ENCODE results near the gene ITLN2.
"Not testable (repeated sequence)": the region's sequence is repeated elsewhere in the genome, so short reads cannot be mapped to it uniquely, and the experiment has no call there.

The ITLN2 gene

DNA sequence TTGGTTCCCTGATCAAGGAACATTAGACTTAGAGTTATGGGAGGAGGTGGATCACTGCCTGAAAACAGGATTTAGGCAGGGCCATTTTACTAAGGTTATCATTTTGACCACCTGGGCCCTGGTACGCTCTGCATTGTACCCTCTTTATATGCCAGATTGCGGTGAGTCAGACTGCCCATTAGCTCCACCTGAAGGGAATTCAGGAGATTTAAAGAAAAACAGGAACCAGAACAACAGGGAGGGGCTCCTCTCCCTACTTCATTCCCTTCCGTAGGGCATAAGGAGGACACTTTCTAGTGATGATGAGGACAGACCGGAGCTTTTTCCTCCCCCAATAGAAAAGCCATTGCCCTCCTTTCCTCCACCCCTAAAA lies 49.0 kb downstream of the ITLN2 start:
- no peak for DNase-seq (ENCODE audit: low read depth, low spot score)

DNA sequence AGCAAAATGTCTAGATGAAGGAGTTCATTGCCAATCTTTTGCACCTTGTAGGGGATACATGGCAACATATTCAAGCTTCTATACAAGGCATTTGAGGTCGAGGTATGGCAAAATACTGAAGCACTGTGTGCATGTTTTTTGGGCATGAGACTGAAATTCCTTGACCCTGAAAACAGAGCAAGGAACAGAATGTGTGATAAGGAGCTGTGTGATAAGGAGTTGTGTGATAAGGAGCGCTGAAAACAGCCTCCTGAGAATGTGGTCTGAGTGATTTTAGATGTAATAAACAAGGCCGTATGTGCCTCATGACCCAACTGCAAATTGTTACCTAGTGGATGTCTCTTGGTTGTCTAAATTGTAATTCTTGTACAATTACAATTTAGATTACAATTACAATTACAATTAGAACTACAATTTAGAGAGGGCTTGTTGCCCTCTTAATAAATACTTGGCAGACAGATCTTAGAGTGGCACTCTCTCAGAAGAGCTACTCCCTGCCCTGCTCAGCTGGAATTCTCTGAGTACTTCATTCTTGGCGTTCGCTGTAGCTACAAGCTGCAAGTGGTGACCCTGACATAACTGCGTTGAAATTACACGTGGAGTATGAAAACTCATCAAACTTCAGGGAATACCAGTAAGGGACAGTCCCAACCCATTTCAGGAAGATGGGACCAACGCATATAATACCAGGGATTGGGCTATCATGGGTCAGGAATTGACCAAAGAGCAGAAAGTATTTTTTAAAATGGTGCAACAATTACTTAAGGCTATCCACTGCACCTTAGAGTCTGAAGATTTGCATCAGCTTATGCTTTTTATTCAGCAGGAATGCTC lies 49.6 kb downstream of the ITLN2 start:
- no peak for DNase-seq (ENCODE audit: low read depth, low spot score)

DNA sequence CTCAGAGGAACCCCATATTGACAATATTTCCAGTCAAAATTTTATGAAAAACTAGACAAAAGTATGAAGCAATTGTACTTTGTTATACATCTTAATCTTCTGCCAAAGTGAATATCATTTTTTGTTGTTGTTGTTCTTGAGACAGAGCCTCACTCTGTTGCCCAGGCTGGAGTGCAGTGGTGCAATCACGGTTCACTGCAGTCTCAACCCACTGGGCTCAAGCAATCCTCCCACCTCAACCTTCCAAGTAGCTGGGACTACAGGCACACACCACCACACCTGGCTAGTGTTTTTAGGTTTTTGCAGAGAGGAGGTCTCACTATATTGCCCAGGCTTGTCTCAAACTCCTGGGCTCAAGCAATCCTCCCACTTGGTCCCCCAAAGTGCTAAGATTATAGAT lies 52.4 kb downstream of the ITLN2 start:
- DNase-seq (ENCODE audit: low read depth, low spot score): not testable (repeated sequence)

DNA sequence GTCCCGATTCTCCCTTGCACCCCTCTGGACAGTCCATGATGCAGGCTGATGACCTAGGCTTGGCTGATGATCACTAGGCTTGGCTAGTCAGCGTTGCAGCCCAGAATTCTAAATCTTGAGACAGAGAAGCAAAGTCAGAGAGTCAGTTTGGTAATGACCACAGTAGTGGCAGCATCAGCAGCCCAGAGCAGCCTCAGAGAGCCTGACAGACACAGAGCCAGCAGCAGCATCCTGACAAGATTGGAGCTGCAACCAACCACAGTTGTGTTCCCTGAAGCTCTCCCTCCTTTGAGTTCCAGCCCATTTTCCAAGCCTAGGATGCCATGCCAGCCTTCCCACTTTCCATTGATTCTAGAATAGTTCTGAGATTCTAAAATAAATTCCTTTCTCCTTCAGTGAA lies 52.8 kb downstream of the ITLN2 start:
- no peak for DNase-seq (ENCODE audit: low read depth, low spot score)

DNA sequence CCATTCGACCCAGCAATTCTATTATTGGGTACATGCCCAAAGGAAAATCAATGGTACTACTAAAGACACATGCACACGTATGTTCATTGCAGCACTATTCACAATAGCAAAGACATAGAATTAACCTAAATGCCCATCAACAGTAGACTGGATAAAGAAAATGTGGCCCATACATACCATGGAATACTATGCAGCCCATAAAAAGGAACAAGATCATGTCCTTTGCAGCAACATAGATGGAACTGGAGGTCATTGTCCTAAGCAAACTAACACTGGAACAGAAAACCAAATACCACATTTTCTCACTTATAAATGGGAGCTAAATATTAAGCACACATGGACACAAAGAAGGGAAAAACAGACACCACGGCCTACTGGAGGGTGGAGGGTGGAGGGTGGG lies 53.9 kb downstream of the ITLN2 start:
- DNase-seq (ENCODE audit: low read depth, low spot score): not testable (repeated sequence)

Data from brain pericyte (primary cell).